MM.1S (cell line): ENCODE data around the gene METTL17.

ENCODE experiments used
- CTCF ChIP-seq: fragments of 300-600 bp; sonication (generic); IDR thresholded peaks from 2 replicates; pipeline ENCODE4 v1.5.1; 2016; ENCODE audit warnings: antibody characterized with exemption, low read length, mixed read lengths
- EZH2 ChIP-seq: fragments of 300-600 bp; sonication (generic); optimal IDR thresholded peaks from 2 replicates; pipeline ENCODE3; 2017; ENCODE audit warnings: low read depth, mild to moderate bottlenecking, antibody characterized with exemption, low read length, mixed read lengths
- EZH2phosphoT487 ChIP-seq: fragments of 300-600 bp; sonication (generic); IDR thresholded peaks from 2 replicates; pipeline ENCODE4 v1.6.1; 2018; ENCODE audit warnings: antibody characterized with exemption, low read length

- TF ChIP-seq EZH2: no peak
- TF ChIP-seq CTCF: no peak
- no peak for TF ChIP-seq EZH2phosphoT487
Measured at GRCh38 chr14:21043387-21043973, 53.7 kb downstream of the METTL17 start.
